Ishikawa (cell line): Measurements from ENCODE around the gene SNAI3.

Experiments used
- CEBPB ChIP-seq: IDR thresholded peaks from 2 replicates; pipeline ENCODE4 v1.6.1; 2012
- CREB1 ChIP-seq: IDR thresholded peaks from 2 replicates; pipeline ENCODE4 v1.6.1; 2012; ENCODE audit warnings: low read depth
- EGR1 ChIP-seq: IDR thresholded peaks from 2 replicates; pipeline ENCODE4 v1.6.1; 2012
- EP300 ChIP-seq: IDR thresholded peaks from 2 replicates; pipeline ENCODE4 v1.6.1; 2012; ENCODE audit warnings: borderline replicate concordance
- FOXM1 ChIP-seq: IDR thresholded peaks from 2 replicates; pipeline ENCODE4 v1.6.1; 2012; ENCODE audit warnings: low read depth, borderline replicate concordance
- MAX ChIP-seq: IDR thresholded peaks from 2 replicates; pipeline ENCODE4 v1.6.1; 2012
- NFIC ChIP-seq: IDR thresholded peaks from 2 replicates; pipeline ENCODE4 v1.6.1; 2012
- RAD21 ChIP-seq: IDR thresholded peaks from 2 replicates; pipeline ENCODE4 v1.6.1; 2012; ENCODE audit warnings: low read depth
- REST ChIP-seq: IDR thresholded peaks from 2 replicates; pipeline ENCODE4 v1.6.1; 2012; ENCODE audit warnings: low read depth, mild to moderate bottlenecking
- TAF1 ChIP-seq: IDR thresholded peaks from 2 replicates; pipeline ENCODE4 v1.6.1; 2012; ENCODE audit warnings: low read depth, mild to moderate bottlenecking
- TCF12 ChIP-seq: IDR thresholded peaks from 2 replicates; pipeline ENCODE4 v1.6.1; 2012; ENCODE audit warnings: low read depth
- TEAD4 ChIP-seq: IDR thresholded peaks from 2 replicates; pipeline ENCODE4 v1.6.1; 2012
- USF1 ChIP-seq: IDR thresholded peaks from 2 replicates; pipeline ENCODE4 v1.6.1; 2012
- YY1 ChIP-seq: IDR thresholded peaks from 2 replicates; pipeline ENCODE4 v1.6.1; 2012; ENCODE audit warnings: low read depth
- ZBTB7A ChIP-seq: IDR thresholded peaks from 2 replicates; pipeline ENCODE4 v1.6.1; 2012; ENCODE audit warnings: low read depth

Gene SNAI3

GRCh38 chr16:88677721-88678120 is 8.6 kb downstream of the SNAI3 start:
- TF ChIP-seq TAF1 (no peak), YY1 (no peak), TCF12 (no peak), NFIC (no peak), EP300 (no peak), TEAD4 (no peak), FOXM1 (no peak), CEBPB (no peak), MAX (no peak), CREB1 (no peak), EGR1 (no peak), REST (no peak), ZBTB7A (no peak), USF1 (no peak)

GRCh38 chr16:88676502-88677242 is 9.6 kb downstream of the SNAI3 start:
- TF ChIP-seq FOXM1 (no peak), REST (no peak), EGR1 (no peak), TEAD4 (no peak), ZBTB7A (no peak), CEBPB (no peak), YY1 (no peak), EP300 (no peak), RAD21 (no peak), USF1 (no peak), CREB1 (no peak), TAF1 (no peak), TCF12 (no peak), MAX (no peak)

GRCh38 chr16:88673716-88674379 is 12.5 kb downstream of the SNAI3 start:
- no peak for TF ChIP-seq ZBTB7A

GRCh38 chr16:88672776-88673175 is 13.5 kb downstream of the SNAI3 start:
- TF ChIP-seq EP300: no peak
- no peak for TF ChIP-seq TEAD4
- no peak for TF ChIP-seq ZBTB7A
- no peak for TF ChIP-seq CEBPB
- TF ChIP-seq NFIC: no peak
- TF ChIP-seq EGR1: no peak
- no peak for TF ChIP-seq TCF12
- TF ChIP-seq RAD21: peak; percentile 29; the same call in 1 of the 2 replicates

- TF ChIP-seq CREB1: no peak
- TF ChIP-seq YY1: no peak
- TF ChIP-seq REST: no peak
- TF ChIP-seq MAX: no peak
- TF ChIP-seq NFIC: no peak
- TF ChIP-seq FOXM1: no peak
- TF ChIP-seq USF1: no peak
- TF ChIP-seq RAD21: no peak
- TF ChIP-seq EP300: no peak
- TF ChIP-seq CEBPB: no peak
- TF ChIP-seq ZBTB7A: no peak
Measured at GRCh38 chr16:88671806-88672205, 14.5 kb downstream of the SNAI3 start.
